Activated T-cell treated with anti-CD3 and anti-CD28 coated beads, Interleukin-2, amount 50 U/mL, for 72 hours (primary cell): ENCODE results near the gene MYO1E. TPM values are rescaled to one million over a fixed set of nuclear protein-coding genes. Genes with fewer than 3 reads are reported as not detected.

Experiments used
- ATAC-seq, 2 donors: fragments of 150-1000 bp; cut with Tn5 transposase; replicated peaks in 1 of 2; 2 replicates each; pipeline ENCODE4 v1.10.0; 2021; ENCODE audit warnings: moderate library complexity in 2 of 2, mild to moderate bottlenecking in 1 of 2
- DNase-seq, 2 donors: peaks; one replicate each; pipeline ENCODE4 v3.0.0; 2021 to 2022; ENCODE audit warnings: mixed read lengths in 1 of 2
- H3K27ac Mint-ChIP-seq: one replicate; pipeline ENCODE4 v1.8.0; 2022; ENCODE audit warnings: mild to moderate bottlenecking, moderate library complexity, mixed read lengths
- H3K27me3 Mint-ChIP-seq: one replicate; pipeline ENCODE4 v1.8.0; 2022; ENCODE audit warnings: low read depth, mixed read lengths
- H3K36me3 Mint-ChIP-seq, 2 donors: one replicate each; pipeline ENCODE4 v1.8.0; 2022; ENCODE audit warnings: mixed read lengths in 2 of 2, mild to moderate bottlenecking in 1 of 2; ENCODE audit not compliant: insufficient read depth in 2 of 2
- H3K4me1 Mint-ChIP-seq: one replicate; pipeline ENCODE4 v1.8.0; 2022; ENCODE audit warnings: low read depth, mixed read lengths
- H3K4me3 Mint-ChIP-seq, 2 donors: one replicate each; pipeline ENCODE4 v1.8.0; 2022; ENCODE audit warnings: mild to moderate bottlenecking in 2 of 2, mixed read lengths in 2 of 2, moderate library complexity in 2 of 2
- H3K9me3 Mint-ChIP-seq, 2 donors: one replicate each; pipeline ENCODE4 v1.8.0; 2022; ENCODE audit warnings: mixed read lengths in 2 of 2
- total RNA-seq, 2 donors: library from RNA; stranded (reverse); gene quantifications; one replicate each; pipeline ENCODE4 v1.2.3, GENCODE V29; 2022

Gene MYO1E
- total RNA-seq, 2 donors from 2014 or later, result 1.9 to 4.6 TPM

DNA sequence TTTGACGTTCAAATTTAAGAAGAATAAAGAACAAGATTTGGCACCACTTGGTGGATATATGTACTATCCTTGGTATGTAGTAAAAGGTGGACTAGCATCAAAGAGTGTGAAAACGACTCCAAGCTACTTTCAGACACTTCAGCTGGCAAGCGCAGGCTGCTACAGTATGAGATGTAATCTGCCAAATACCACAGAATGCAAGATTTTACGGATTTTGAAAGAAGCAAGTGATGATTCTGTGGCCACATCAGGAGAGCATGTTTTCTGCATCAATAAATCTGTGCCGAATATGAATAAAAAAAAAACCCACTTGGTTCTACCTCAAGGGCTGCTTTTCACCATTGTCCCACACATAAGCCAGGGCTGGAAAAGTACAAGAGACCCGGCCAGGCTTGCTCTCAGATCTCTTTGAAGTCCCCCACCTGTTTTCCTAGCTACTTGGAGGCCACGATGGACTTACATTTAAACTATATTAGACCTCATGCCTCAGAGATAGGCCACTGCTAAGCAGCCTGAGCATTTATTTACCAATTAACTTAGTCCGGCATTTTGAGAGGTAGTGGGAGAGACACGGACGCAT, 37.4 kb downstream of the MYO1E start:
- peaks cover 6% of the 10 kb centered on the region for H3K4me1 Mint-ChIP-seq
- no peaks in the 10 kb centered on the region for H3K9me3 Mint-ChIP-seq

DNA sequence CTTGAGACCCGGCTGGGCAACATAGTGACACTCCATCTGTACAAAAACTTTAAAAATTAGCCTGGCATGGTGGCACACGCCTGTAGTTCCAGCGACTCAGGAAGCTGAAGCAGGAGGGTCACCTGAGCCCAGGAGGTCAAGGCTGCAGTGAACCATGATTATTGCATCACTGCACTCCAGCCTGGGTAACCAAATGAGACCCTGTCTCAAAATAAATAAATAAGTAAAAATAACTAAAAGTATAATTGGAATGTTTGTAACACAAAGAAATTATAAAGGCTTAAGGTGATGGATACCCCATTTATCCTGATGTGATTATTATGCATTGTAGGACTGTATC, 38.6 kb downstream of the MYO1E start:
- no peak for ATAC-seq
- Mint-ChIP-seq H3K4me1 (peaks cover 6% of the 10 kb centered on the region), H3K9me3 (no peaks in the 10 kb centered on the region), H3K27me3 (peaks cover 9% of the 10 kb centered on the region), H3K36me3 (no peaks in the 10 kb centered on the region), H3K27ac (no peak overlapping the region), H3K4me3 (no peak overlapping the region)
- no peak for DNase-seq

More for the DNA sequence above, 37.4 kb downstream of the MYO1E start:
- no peak for ATAC-seq
- Mint-ChIP-seq H3K36me3 (no peaks in the 10 kb centered on the region), H3K4me3 (no peak overlapping the region), H3K27ac (no peak overlapping the region), H3K27me3 (peaks cover 9% of the 10 kb centered on the region)
- no peak for DNase-seq

DNA sequence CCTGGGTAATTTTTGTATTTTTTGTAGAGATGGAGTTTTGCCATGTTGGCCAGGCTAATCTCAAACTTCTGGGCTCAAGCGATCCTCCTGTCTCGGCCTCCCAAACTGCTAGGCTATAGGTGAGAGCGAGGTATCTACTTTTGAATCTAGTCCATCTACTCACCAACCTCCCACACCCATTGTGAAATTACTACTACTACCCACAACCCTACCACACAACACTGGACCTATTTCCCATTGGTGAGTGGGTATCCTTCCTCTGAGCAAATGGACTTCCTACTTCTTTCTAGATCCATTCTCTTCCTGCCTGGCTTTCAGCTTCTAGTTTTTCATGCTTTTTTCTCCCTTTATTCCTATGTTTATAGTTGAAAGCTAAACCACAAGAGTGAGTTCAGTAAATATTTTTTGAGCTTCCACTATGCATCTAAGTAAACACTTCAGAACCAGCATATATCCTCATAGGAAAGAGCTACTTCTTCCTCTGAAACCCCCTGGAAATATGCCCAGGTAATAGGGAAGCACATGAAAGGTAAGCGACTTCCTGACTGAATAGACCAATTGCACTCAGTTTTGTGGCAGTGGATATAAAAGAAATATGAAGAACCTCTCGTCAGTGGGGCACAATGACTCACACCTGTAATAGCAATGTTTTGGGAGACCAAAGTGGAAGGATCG, 39.1 kb downstream of the MYO1E start:
- Mint-ChIP-seq H3K4me1 (peaks cover 6% of the 10 kb centered on the region), H3K36me3 (no peaks in the 10 kb centered on the region), H3K4me3 (no peak overlapping the region), H3K9me3 (no peaks in the 10 kb centered on the region), H3K27ac (no peak overlapping the region), H3K27me3 (peaks cover 9% of the 10 kb centered on the region)
- ATAC-seq, result no peak
- no peak for DNase-seq

DNA sequence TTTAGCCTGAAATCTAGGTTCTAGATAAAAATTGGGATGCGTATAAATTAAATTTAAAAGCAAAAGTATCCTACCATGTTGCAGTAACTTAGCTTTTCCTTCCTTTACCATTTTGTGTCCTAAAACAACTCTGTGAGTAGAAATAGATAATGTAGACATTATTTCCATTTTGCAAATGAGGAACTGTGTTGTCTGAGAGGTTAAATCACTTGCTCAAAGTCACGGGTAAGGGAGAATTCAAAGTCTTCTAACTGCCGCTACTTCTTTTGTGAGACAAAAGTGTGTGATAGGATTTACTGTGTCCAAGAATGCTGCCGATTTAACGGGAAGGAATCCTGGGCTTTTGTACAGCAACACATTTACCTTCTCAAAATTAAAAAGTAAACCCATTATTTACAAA, 40.7 kb downstream of the MYO1E start:
- no peak for DNase-seq
- H3K27me3 Mint-ChIP-seq, result peaks cover 9% of the 10 kb centered on the region
- no peak for ATAC-seq
- H3K4me1 Mint-ChIP-seq, result peaks cover 10% of the 10 kb centered on the region
- H3K36me3 Mint-ChIP-seq, result no peaks in the 10 kb centered on the region
- no peak overlapping the region for H3K27ac Mint-ChIP-seq
- H3K4me3 Mint-ChIP-seq, result no peak overlapping the region
- no peaks in the 10 kb centered on the region for H3K9me3 Mint-ChIP-seq

DNA sequence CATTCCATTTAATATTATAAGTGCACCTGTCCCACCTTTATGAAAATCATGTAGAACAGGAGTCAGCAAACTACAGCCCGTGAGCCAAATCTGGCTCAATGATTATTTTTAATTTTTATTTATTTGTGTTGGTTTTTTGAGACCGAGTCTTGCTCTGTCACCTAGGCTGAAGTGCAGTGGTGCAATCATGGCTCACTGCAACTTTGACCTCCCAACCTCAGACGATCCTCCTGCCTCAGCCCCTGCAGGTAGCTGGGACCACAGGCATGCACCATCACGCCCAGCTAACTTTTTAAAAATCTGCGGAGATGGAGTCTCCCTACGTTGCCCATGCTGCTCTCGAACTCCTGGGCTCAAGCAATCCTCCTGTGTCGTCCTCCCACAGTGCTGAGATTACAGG, 42.0 kb downstream of the MYO1E start:
- no peak overlapping the region for H3K4me3 Mint-ChIP-seq
- H3K9me3 Mint-ChIP-seq, result no peaks in the 10 kb centered on the region
- H3K27ac Mint-ChIP-seq, result no peak overlapping the region
- H3K36me3 Mint-ChIP-seq, result no peaks in the 10 kb centered on the region
- ATAC-seq, result no peak
- H3K4me1 Mint-ChIP-seq, result peaks cover 10% of the 10 kb centered on the region
- no peak for DNase-seq
- peaks cover 9% of the 10 kb centered on the region for H3K27me3 Mint-ChIP-seq

- Mint-ChIP-seq H3K4me1 (peaks cover 10% of the 10 kb centered on the region), H3K27ac (no peak overlapping the region), H3K36me3 (no peaks in the 10 kb centered on the region), H3K9me3 (no peaks in the 10 kb centered on the region), H3K4me3 (no peak overlapping the region), H3K27me3 (peaks cover 9% of the 10 kb centered on the region)
- no peak for DNase-seq
- ATAC-seq, result no peak
Measured at GRCh38 chr15:59329570-59330350, 42.9 kb downstream of the MYO1E start.

DNA sequence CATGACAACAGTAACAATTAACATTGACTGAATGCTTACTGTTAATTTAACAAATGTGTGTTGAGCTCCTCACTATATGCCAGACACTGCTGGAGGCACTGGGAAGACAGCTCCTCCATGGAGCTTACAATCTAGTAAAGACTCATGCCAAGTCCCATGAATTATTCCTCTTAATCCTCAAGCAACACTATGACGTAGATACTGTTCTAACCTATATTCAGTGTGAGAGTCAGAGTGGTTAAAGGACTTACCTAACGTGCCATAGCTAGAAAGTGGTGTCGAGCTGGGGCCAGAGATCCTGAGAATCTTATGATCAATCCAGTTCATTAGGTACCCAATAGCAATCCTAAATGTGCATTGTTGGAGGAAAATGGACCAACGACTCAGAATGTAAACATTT, 43.6 kb downstream of the MYO1E start:
- Mint-ChIP-seq H3K36me3 (no peaks in the 10 kb centered on the region), H3K27me3 (peaks cover 9% of the 10 kb centered on the region), H3K4me3 (no peak overlapping the region), H3K9me3 (no peaks in the 10 kb centered on the region), H3K4me1 (peaks cover 10% of the 10 kb centered on the region), H3K27ac (no peak overlapping the region)
- ATAC-seq (no peak), DNase-seq (no peak)

- ATAC-seq, result no peak
- H3K9me3 Mint-ChIP-seq, result no peaks in the 10 kb centered on the region
- H3K36me3 Mint-ChIP-seq, result no peaks in the 10 kb centered on the region
- H3K27ac Mint-ChIP-seq, result no peak overlapping the region
- no peak for DNase-seq
- peaks cover 9% of the 10 kb centered on the region for H3K27me3 Mint-ChIP-seq
- H3K4me1 Mint-ChIP-seq, result peaks cover 4% of the 10 kb centered on the region
- H3K4me3 Mint-ChIP-seq, result no peak overlapping the region
Measured at GRCh38 chr15:59327942-59328341, 44.7 kb downstream of the MYO1E start.

- no peak overlapping the region for H3K27ac Mint-ChIP-seq
- no peak for DNase-seq
- H3K36me3 Mint-ChIP-seq, result no peaks in the 10 kb centered on the region
- no peaks in the 10 kb centered on the region for H3K9me3 Mint-ChIP-seq
- no peak overlapping the region for H3K4me3 Mint-ChIP-seq
- peaks cover 9% of the 10 kb centered on the region for H3K27me3 Mint-ChIP-seq
- no peak for ATAC-seq
- H3K4me1 Mint-ChIP-seq, result peaks cover 11% of the 10 kb centered on the region
Measured at GRCh38 chr15:59326856-59327255, 45.8 kb downstream of the MYO1E start.

- DNase-seq (no peak), ATAC-seq (peak; percentile 34 to 43)
- Mint-ChIP-seq H3K4me1 (peaks cover 7% of the 10 kb centered on the region), H3K9me3 (peaks cover 0 to 6% of the 10 kb centered on the region in 2 donors), H3K27ac (peak overlapping the region; percentile 71), H3K36me3 (peaks cover 2 to 5% of the 10 kb centered on the region in 2 donors), H3K4me3 (no peak overlapping the region), H3K27me3 (no peaks in the 10 kb centered on the region)
Measured at GRCh38 chr15:59322056-59322759, 50.5 kb downstream of the MYO1E start.

DNA sequence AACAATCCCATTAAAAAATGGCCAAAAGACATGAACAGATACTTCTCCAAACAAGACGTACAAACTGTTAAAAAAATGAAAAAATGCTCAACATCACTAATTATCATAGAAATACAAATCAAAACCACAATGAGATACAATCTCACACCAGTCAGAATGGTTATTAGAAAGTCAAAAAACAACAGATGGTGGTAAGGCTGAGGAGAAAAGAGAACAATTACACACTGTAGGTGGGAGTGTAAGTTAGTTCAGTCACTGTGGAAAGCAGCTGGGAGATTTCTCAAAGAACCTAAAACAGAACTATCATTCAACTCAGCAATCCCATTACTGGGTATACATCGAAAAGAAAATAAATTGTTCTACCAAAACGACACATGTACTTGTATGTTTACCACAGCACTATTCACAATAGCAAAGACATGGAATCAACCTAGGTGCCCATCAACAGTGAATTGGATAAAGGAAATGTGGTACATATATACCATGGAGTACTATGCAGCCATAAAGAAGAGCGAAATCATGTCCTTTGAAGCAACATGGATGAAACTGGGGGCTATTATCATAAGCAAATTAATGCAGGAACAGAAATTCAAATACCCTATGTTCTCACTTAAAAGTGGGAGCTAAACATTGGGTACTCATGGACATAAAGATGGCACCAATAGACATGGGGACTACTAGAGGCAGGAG, 51.5 kb downstream of the MYO1E start:
- Mint-ChIP-seq H3K27ac (no peak overlapping the region), H3K36me3 (peaks cover 2 to 5% of the 10 kb centered on the region in 2 donors), H3K9me3 (peaks cover 0 to 6% of the 10 kb centered on the region in 2 donors), H3K4me1 (peaks cover 7% of the 10 kb centered on the region), H3K27me3 (no peaks in the 10 kb centered on the region), H3K4me3 (no peak overlapping the region)
- no peak for ATAC-seq
- DNase-seq, result no peak

- H3K9me3 Mint-ChIP-seq, result peaks cover 0 to 6% of the 10 kb centered on the region in 2 donors
- H3K4me1 Mint-ChIP-seq, result peaks cover 3% of the 10 kb centered on the region
- H3K36me3 Mint-ChIP-seq, result peaks cover 2 to 5% of the 10 kb centered on the region in 2 donors
- peaks cover 7% of the 10 kb centered on the region for H3K27me3 Mint-ChIP-seq
- no peak for ATAC-seq
- H3K4me3 Mint-ChIP-seq, result no peak overlapping the region
- no peak for DNase-seq
- no peak overlapping the region for H3K27ac Mint-ChIP-seq
Measured at GRCh38 chr15:59317211-59317610, 55.5 kb downstream of the MYO1E start.
